H9 (cell line): ENCODE data around the gene FBXO31. TPM values are rescaled to one million over a fixed set of nuclear protein-coding genes. Genes with fewer than 3 reads are reported as not detected.
"Not testable (repeated sequence)": the region's sequence is repeated elsewhere in the genome, so short reads cannot be mapped to it uniquely, and the experiment has no call there.

ENCODE experiments used
- DNase-seq: peaks from one replicate; pipeline ENCODE4 v3.0.0-alpha.2; 2017
- H2AFZ ChIP-seq: one replicate; pipeline ENCODE4 v1.6.1; 2013; ENCODE audit warnings: mild to moderate bottlenecking, low read length, control low read depth, moderate library complexity
- H2AK5ac ChIP-seq: 2 replicates; pipeline ENCODE4 v1.6.1; 2013; ENCODE audit warnings: low read length, control low read depth, mixed read lengths; ENCODE audit not compliant: insufficient read length
- H2BK120ac ChIP-seq: one replicate; pipeline ENCODE4 v1.6.1; 2013; ENCODE audit warnings: low read depth, mild to moderate bottlenecking, low read length, control low read depth, inconsistent platforms; ENCODE audit not compliant: poor library complexity, severe bottlenecking
- H2BK12ac ChIP-seq: 2 replicates; pipeline ENCODE4 v1.6.1; 2013; ENCODE audit warnings: low read length, control low read depth, mixed read lengths, low read depth; ENCODE audit not compliant: insufficient read length
- H2BK15ac ChIP-seq: 2 replicates; pipeline ENCODE4 v1.6.1; 2013; ENCODE audit warnings: low read depth, low read length, control low read depth
- H2BK20ac ChIP-seq: one replicate; pipeline ENCODE4 v1.6.1; 2013; ENCODE audit warnings: low read depth, mild to moderate bottlenecking, low read length, control low read depth, inconsistent platforms; ENCODE audit not compliant: poor library complexity, severe bottlenecking
- H2BK5ac ChIP-seq: 2 replicates; pipeline ENCODE4 v1.6.1; 2013; ENCODE audit warnings: low read length, control low read depth, mixed read lengths; ENCODE audit not compliant: insufficient read length
- H3K14ac ChIP-seq: 2 replicates; pipeline ENCODE4 v1.6.1; 2013; ENCODE audit warnings: low read length, control low read depth; ENCODE audit not compliant: insufficient read depth
- H3K18ac ChIP-seq: 2 replicates; pipeline ENCODE4 v1.6.1; 2013; ENCODE audit warnings: low read depth, mild to moderate bottlenecking, mixed read lengths, low read length, control low read depth; ENCODE audit not compliant: insufficient read length
- H3K23ac ChIP-seq: 2 replicates; pipeline ENCODE4 v1.6.1; 2013; ENCODE audit warnings: low read length, control low read depth, mixed read lengths, low read depth; ENCODE audit not compliant: insufficient read length
- H3K23me2 ChIP-seq: 2 replicates; pipeline ENCODE4 v1.6.1; 2013; ENCODE audit warnings: low read depth, mild to moderate bottlenecking, mixed read lengths, low read length, control low read depth; ENCODE audit not compliant: insufficient read length, poor library complexity, severe bottlenecking
- H3K27ac ChIP-seq: 2 replicates; pipeline ENCODE4 v1.5.1; 2013; ENCODE audit warnings: low read length, control low read depth, mixed read lengths, low read depth; ENCODE audit not compliant: insufficient read length
- H3K27me3 ChIP-seq: 2 replicates; pipeline ENCODE4 v1.6.1; 2013; ENCODE audit warnings: low read length, control low read depth, inconsistent platforms; ENCODE audit not compliant: insufficient read depth
- H3K4ac ChIP-seq: 2 replicates; pipeline ENCODE4 v1.6.1; 2013; ENCODE audit warnings: low read depth, mild to moderate bottlenecking, control low read depth, inconsistent platforms, low read length, moderate library complexity
- H3K4me1 ChIP-seq: 2 replicates; pipeline ENCODE4 v1.6.1; 2013; ENCODE audit warnings: low read length, control low read depth, inconsistent platforms; ENCODE audit not compliant: insufficient read depth
- H3K4me2 ChIP-seq: 2 replicates; pipeline ENCODE4 v1.6.1; 2013; ENCODE audit warnings: low read length, control low read depth, mixed read lengths; ENCODE audit not compliant: insufficient read length, insufficient read depth
- H3K56ac ChIP-seq: 2 replicates; pipeline ENCODE4 v1.6.1; 2013; ENCODE audit warnings: low read depth, mild to moderate bottlenecking, mixed read lengths, low read length, control low read depth; ENCODE audit not compliant: insufficient read length
- H3K79me1 ChIP-seq: 2 replicates; pipeline ENCODE4 v1.6.1; 2013; ENCODE audit warnings: low read depth, mild to moderate bottlenecking, moderate library complexity, low read length, control low read depth, inconsistent platforms; ENCODE audit not compliant: insufficient read depth, poor library complexity, severe bottlenecking
- H3K79me2 ChIP-seq: 2 replicates; pipeline ENCODE4 v1.6.1; 2013; ENCODE audit warnings: low read length, control low read depth, inconsistent platforms; ENCODE audit not compliant: insufficient read depth
- H3K9ac ChIP-seq: 2 replicates; pipeline ENCODE4 v1.6.1; 2013; ENCODE audit warnings: low read length, control low read depth, mixed read lengths; ENCODE audit not compliant: insufficient read length; ENCODE audit errors: extremely low read depth
- H3K9me3 ChIP-seq: one replicate; pipeline ENCODE4 v1.6.1; 2013; ENCODE audit warnings: low read depth, low read length, inconsistent platforms; ENCODE audit not compliant: control insufficient read depth
- H3T11ph ChIP-seq: one replicate; pipeline ENCODE4 v1.6.1; 2013; ENCODE audit warnings: mild to moderate bottlenecking, low read length, control low read depth, inconsistent platforms
- H4K20me1 ChIP-seq: one replicate; pipeline ENCODE4 v1.6.1; 2013; ENCODE audit not compliant: control insufficient read depth, insufficient read length, insufficient read depth
- H4K5ac ChIP-seq: 2 replicates; pipeline ENCODE4 v1.6.1; 2013; ENCODE audit warnings: low read depth, mild to moderate bottlenecking, mixed read lengths, low read length, control low read depth; ENCODE audit not compliant: insufficient read length
- H4K8ac ChIP-seq: replicated peaks from 2 replicates; pipeline ENCODE4 v1.6.1; 2013; ENCODE audit warnings: low read length, control low read depth, mixed read lengths, low read depth; ENCODE audit not compliant: insufficient read length
- H4K91ac ChIP-seq: 2 replicates; pipeline ENCODE4 v1.6.1; 2013; ENCODE audit warnings: low read depth, mild to moderate bottlenecking, moderate library complexity, mixed read lengths, low read length, control low read depth; ENCODE audit not compliant: insufficient read length
- H3K27ac Mint-ChIP-seq, 3 experiments: 2 replicates in 2 of 3; 3 replicates in 1 of 3; pipeline ENCODE4 v1.8.0; 2020 to 2021; ENCODE audit warnings: mixed read lengths in 3 of 3, mild to moderate bottlenecking in 1 of 3, moderate library complexity in 1 of 3
- H3K27me3 Mint-ChIP-seq: 2 replicates; pipeline ENCODE4 v1.8.0; 2021; ENCODE audit warnings: low read depth, mild to moderate bottlenecking, moderate library complexity, mixed read lengths
- H3K36me3 Mint-ChIP-seq, 3 experiments: 2 replicates in 2 of 3; 3 replicates in 1 of 3; pipeline ENCODE4 v1.8.0; 2020 to 2021; ENCODE audit warnings: low read depth in 3 of 3, mixed read lengths in 3 of 3; ENCODE audit not compliant: insufficient read depth in 1 of 3
- H3K4me1 Mint-ChIP-seq, 2 experiments: 2 replicates each; pipeline ENCODE4 v1.8.0; 2020; ENCODE audit warnings: mixed read lengths in 2 of 2
- H3K4me3 Mint-ChIP-seq, 2 experiments: 2 replicates in 1 of 2; 3 replicates in 1 of 2; pipeline ENCODE4 v1.8.0; 2020 to 2021; ENCODE audit warnings: mild to moderate bottlenecking in 2 of 2, mixed read lengths in 2 of 2, moderate library complexity in 1 of 2
- H3K9me3 Mint-ChIP-seq, 2 experiments: 2 replicates in 1 of 2; 3 replicates in 1 of 2; pipeline ENCODE4 v1.8.0; 2020; ENCODE audit warnings: mild to moderate bottlenecking in 2 of 2, mixed read lengths in 2 of 2, moderate library complexity in 1 of 2
- WGBS: extraction: QIAGEN DNeasy Blood & Tissue Kit; methylation state at CpG from one replicate; pipeline ENCODE4 v1.1.7; 2013; ENCODE audit warnings: missing lambda C conversion rate, low lambda C conversion rate, mixed read lengths; ENCODE audit not compliant: insufficient read length; ENCODE audit errors: extremely low coverage; 5-methylcytosine and 5-hydroxymethylcytosine counted together
- total RNA-seq: library from RNA; stranded (reverse); gene quantifications from 2 replicates; pipeline ENCODE4 v1.2.1, GENCODE V29; 2021
- TF ChIP-seq, protein P1 (sequence below): fragments of 200-600 bp; sonication (generic); conservative IDR thresholded peaks from 3 replicates; pipeline ENCODE4 v1.8.0; 2021; ENCODE audit warnings: antibody characterized with exemption, mild to moderate bottlenecking

Gene FBXO31
- total RNA-seq, 1 experiment from 2014 or later, result 24.2 TPM

DNA sequence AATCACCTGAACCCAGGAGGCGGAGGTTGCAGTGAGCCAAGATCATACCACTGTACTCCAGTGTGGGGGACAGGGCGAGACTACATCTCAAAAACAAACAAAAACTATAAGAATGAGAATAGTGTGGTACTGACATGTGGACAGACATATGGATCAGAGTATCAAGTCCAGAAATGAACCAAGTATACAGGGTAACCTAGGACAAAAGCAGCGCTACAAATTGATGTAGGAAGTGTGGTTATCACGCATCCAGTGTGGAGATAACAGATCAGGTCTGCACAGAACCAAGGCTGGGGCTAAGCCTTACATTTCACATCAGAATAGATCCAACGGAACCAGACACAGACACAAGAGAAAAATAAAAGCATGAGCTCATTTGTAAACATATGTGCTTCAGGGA, 43.4 kb downstream of the FBXO31 start:
- no CpG with 5 or more reads among the region's 5 CpGs for WGBS
- Histone ChIP-seq H2BK20ac (no peak overlapping the region), H3K27ac (no peak overlapping the region), H3K79me1 (no peaks in the 10 kb centered on the region), H4K8ac (no peak overlapping the region), H2AFZ (no peak overlapping the region), H3K27me3 (no peaks in the 10 kb centered on the region), H2BK15ac (no peak overlapping the region), H3K23ac (no peak overlapping the region), H3K23me2 (no peaks in the 10 kb centered on the region), H3K9ac (no peak overlapping the region), H2BK120ac (no peak overlapping the region), H4K20me1 (no peaks in the 10 kb centered on the region), H3K79me2 (no peaks in the 10 kb centered on the region), H3K4ac (no peak overlapping the region), H3K4me1 (no peaks in the 10 kb centered on the region; the same call in 1 of the 2 replicates), H2AK5ac (no peak overlapping the region), H3K4me2 (no peak overlapping the region), H3K56ac (no peak overlapping the region), H3K14ac (no peak overlapping the region), H4K91ac (no peak overlapping the region), H3K18ac (no peak overlapping the region), H4K5ac (no peak overlapping the region), H3T11ph (no peak overlapping the region), H2BK5ac (no peak overlapping the region), H3K9me3 (no peaks in the 10 kb centered on the region), H2BK12ac (no peak overlapping the region)
- no peak overlapping the region for H3K4me3 Mint-ChIP-seq
- no peak for DNase-seq
- TF ChIP-seq, protein P1, sequence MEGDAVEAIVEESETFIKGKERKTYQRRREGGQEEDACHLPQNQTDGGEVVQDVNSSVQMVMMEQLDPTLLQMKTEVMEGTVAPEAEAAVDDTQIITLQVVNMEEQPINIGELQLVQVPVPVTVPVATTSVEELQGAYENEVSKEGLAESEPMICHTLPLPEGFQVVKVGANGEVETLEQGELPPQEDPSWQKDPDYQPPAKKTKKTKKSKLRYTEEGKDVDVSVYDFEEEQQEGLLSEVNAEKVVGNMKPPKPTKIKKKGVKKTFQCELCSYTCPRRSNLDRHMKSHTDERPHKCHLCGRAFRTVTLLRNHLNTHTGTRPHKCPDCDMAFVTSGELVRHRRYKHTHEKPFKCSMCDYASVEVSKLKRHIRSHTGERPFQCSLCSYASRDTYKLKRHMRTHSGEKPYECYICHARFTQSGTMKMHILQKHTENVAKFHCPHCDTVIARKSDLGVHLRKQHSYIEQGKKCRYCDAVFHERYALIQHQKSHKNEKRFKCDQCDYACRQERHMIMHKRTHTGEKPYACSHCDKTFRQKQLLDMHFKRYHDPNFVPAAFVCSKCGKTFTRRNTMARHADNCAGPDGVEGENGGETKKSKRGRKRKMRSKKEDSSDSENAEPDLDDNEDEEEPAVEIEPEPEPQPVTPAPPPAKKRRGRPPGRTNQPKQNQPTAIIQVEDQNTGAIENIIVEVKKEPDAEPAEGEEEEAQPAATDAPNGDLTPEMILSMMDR, result no peak
- no peaks in the 10 kb centered on the region for H3K9me3 Mint-ChIP-seq
- H3K36me3 Mint-ChIP-seq, result peaks cover 13 to 28% (median 17%) of the 10 kb centered on the region in 3 experiments; a peak in 6 of 7 replicates
- H3K27me3 Mint-ChIP-seq, result no peaks in the 10 kb centered on the region
- no peak overlapping the region for H3K27ac Mint-ChIP-seq
- peaks cover 2 to 21% of the 10 kb centered on the region in 2 experiments; a peak in 2 of 4 replicates for H3K4me1 Mint-ChIP-seq

GRCh38 chr16:87339724-87340105, 43.9 kb downstream of the FBXO31 start:
- H3K27ac ChIP-seq, H2AK5ac ChIP-seq, H3K18ac ChIP-seq, H3K9ac ChIP-seq, H4K8ac ChIP-seq, H2BK15ac ChIP-seq, H3K4me1 ChIP-seq, H3K27me3 ChIP-seq, H3K14ac ChIP-seq, H4K20me1 ChIP-seq, H3K23ac ChIP-seq, H3K4ac ChIP-seq, H3K56ac ChIP-seq, H3K9me3 Mint-ChIP-seq, DNase-seq, H3K23me2 ChIP-seq, H2BK5ac ChIP-seq, H3K4me2 ChIP-seq, H2BK12ac ChIP-seq, H3K4me3 Mint-ChIP-seq, H2BK120ac ChIP-seq, H3K79me1 ChIP-seq, H3K9me3 ChIP-seq, H3T11ph ChIP-seq, H4K5ac ChIP-seq, H3K79me2 ChIP-seq, H2BK20ac ChIP-seq, H3K27me3 Mint-ChIP-seq, H4K91ac ChIP-seq, H2AFZ ChIP-seq, H3K27ac Mint-ChIP-seq: not testable (repeated sequence)
- WGBS, result no CpG with 5 or more reads among the region's 11 CpGs
- H3K36me3 Mint-ChIP-seq, result peaks cover 13 to 28% (median 19%) of the 10 kb centered on the region in 3 experiments; a peak in 6 of 7 replicates
- H3K4me1 Mint-ChIP-seq, result peaks cover 0 to 18% of the 10 kb centered on the region in 2 experiments; a peak in 2 of 4 replicates
